Neural cell (in vitro differentiated cells): ENCODE measurements around the gene CDC42BPB. TPM values are rescaled to one million over a fixed set of nuclear protein-coding genes. Genes with fewer than 3 reads are reported as not detected.

Experiments used
- H2AFZ ChIP-seq: fragments of 200-600, 300-800 bp; sonication (generic), shearing (Covaris generic); 2 replicates; pipeline ENCODE4 v1.6.0; 2014; ENCODE audit warnings: low read depth, mild to moderate bottlenecking, antibody characterized with exemption, low read length, moderate library complexity
- H3F3A ChIP-seq: fragments of 200-600 bp; shearing (Covaris generic); 2 replicates; pipeline ENCODE4 v1.6.1; 2016; ENCODE audit warnings: mild to moderate bottlenecking, moderate library complexity, mixed read lengths, antibody characterized with exemption, low read length; ENCODE audit not compliant: insufficient read depth, poor library complexity, severe bottlenecking
- H3K27ac ChIP-seq: fragments of 200-600, 300-800 bp; sonication (generic), shearing (Covaris generic); 2 replicates; pipeline ENCODE4 v1.5.1; 2014; ENCODE audit warnings: mild to moderate bottlenecking, low read length, moderate library complexity
- H3K27me3 ChIP-seq: fragments of 300-800, 200-600 bp; sonication (generic), shearing (Covaris generic); 2 replicates; pipeline ENCODE4 v1.6.0; 2014; ENCODE audit warnings: mild to moderate bottlenecking, low read depth, low read length, moderate library complexity; ENCODE audit not compliant: insufficient read depth
- H3K36me3 ChIP-seq: fragments of 300-800, 200-600 bp; sonication (generic), shearing (Covaris generic); 2 replicates; pipeline ENCODE4 v1.5.1; 2014; ENCODE audit warnings: mild to moderate bottlenecking, antibody characterized with exemption, low read length, moderate library complexity; ENCODE audit not compliant: insufficient read depth
- H3K4me2 ChIP-seq: fragments of 300-800, 200-600 bp; sonication (generic), shearing (Covaris generic); 2 replicates; pipeline ENCODE4 v1.6.0; 2014; ENCODE audit warnings: mild to moderate bottlenecking, low read length
- H3K4me3 ChIP-seq: fragments of 300-800, 200-600 bp; sonication (generic), shearing (Covaris generic); 2 replicates; pipeline ENCODE4 v1.5.1; 2014; ENCODE audit warnings: mild to moderate bottlenecking, low read length, moderate library complexity
- H3K79me2 ChIP-seq: fragments of 200-600 bp; shearing (Covaris generic); replicated peaks from 2 replicates; pipeline ENCODE4 v1.6.0; 2014; ENCODE audit warnings: mild to moderate bottlenecking, low read length, moderate library complexity; ENCODE audit not compliant: insufficient read depth
- H3K9ac ChIP-seq: fragments of 300-800, 200-600 bp; sonication (generic), shearing (Covaris generic); 2 replicates; pipeline ENCODE4 v1.6.1; 2016; ENCODE audit warnings: mild to moderate bottlenecking, low read length, mixed read lengths
- H3K9me2 ChIP-seq: fragments of 200-600 bp; shearing (Covaris generic); 2 replicates; pipeline ENCODE4 v1.6.1; 2016; ENCODE audit warnings: mild to moderate bottlenecking, low read length, mixed read lengths; ENCODE audit not compliant: insufficient read depth
- H3K9me3 ChIP-seq: fragments of 200-600, 300-800 bp; sonication (generic), shearing (Covaris generic); 2 replicates; pipeline ENCODE4 v1.6.1; 2016; ENCODE audit warnings: mild to moderate bottlenecking, mixed run types, low read length, moderate library complexity, mixed read lengths
- H4K20me1 ChIP-seq: fragments of 200-600 bp; shearing (Covaris generic); 2 replicates; pipeline ENCODE4 v1.6.1; 2016; ENCODE audit warnings: mild to moderate bottlenecking, mixed run types; ENCODE audit not compliant: insufficient read depth
- EP300 ChIP-seq: fragments of 450-650 bp; conservative IDR thresholded peaks from 2 replicates; pipeline ENCODE4 v1.6.1; 2014; ENCODE audit warnings: antibody characterized with exemption, mild to moderate bottlenecking, moderate library complexity; ENCODE audit not compliant: poor library complexity, severe bottlenecking
- EZH2 ChIP-seq: fragments of 200-600, 300-800 bp; shearing (Covaris generic), sonication (generic); IDR thresholded peaks from 2 replicates; pipeline ENCODE4 v1.6.1; 2014; ENCODE audit warnings: antibody characterized with exemption, low read length, borderline replicate concordance, mild to moderate bottlenecking; ENCODE audit not compliant: insufficient read depth, poor library complexity, severe bottlenecking
- MXI1 ChIP-seq: fragments of 450-650 bp; conservative IDR thresholded peaks from 2 replicates; pipeline ENCODE4 v1.6.1; 2014; ENCODE audit warnings: antibody characterized with exemption, mild to moderate bottlenecking; ENCODE audit not compliant: poor library complexity, severe bottlenecking
- POLR2AphosphoS5 ChIP-seq: IDR thresholded peaks from 2 replicates; pipeline ENCODE4 v1.6.1; 2012
- RAD21 ChIP-seq: fragments of 450-650 bp; conservative IDR thresholded peaks from 2 replicates; pipeline ENCODE4 v1.6.1; 2014; ENCODE audit warnings: antibody characterized with exemption, mild to moderate bottlenecking, moderate library complexity
- REST ChIP-seq: IDR thresholded peaks from 2 replicates; pipeline ENCODE4 v1.6.1; 2012; ENCODE audit warnings: borderline replicate concordance
- SMC3 ChIP-seq: fragments of 450-650 bp; conservative IDR thresholded peaks from 2 replicates; pipeline ENCODE4 v1.6.1; 2014; ENCODE audit warnings: antibody characterized with exemption, mild to moderate bottlenecking, moderate library complexity; ENCODE audit not compliant: poor library complexity
- TAF1 ChIP-seq: IDR thresholded peaks from 2 replicates; pipeline ENCODE4 v1.6.1; 2012; ENCODE audit warnings: low read depth
- polyA plus RNA-seq: library from polyadenylated mRNA; depleted of rRNA; stranded (reverse); fragments of >200 nt; gene quantifications from 2 replicates; pipeline ENCODE4 v1.2.3, GENCODE V29; 2014
- TF ChIP-seq, protein P1 (sequence below): fragments of 450-650 bp; IDR thresholded peaks from 2 replicates; pipeline ENCODE4 v1.5.1; 2014; ENCODE audit warnings: antibody characterized with exemption, mild to moderate bottlenecking, moderate library complexity; ENCODE audit not compliant: poor library complexity, severe bottlenecking

Gene CDC42BPB
- polyA plus RNA-seq, 1 donor from 2014 or later, result 43.8 TPM

GRCh38 chr14:102889615-102890014 is 167.7 kb downstream of the CDC42BPB start:
- Histone ChIP-seq H3K9ac (no peak overlapping the region), H3K9me2 (no peaks in the 10 kb centered on the region), H2AFZ (no peak overlapping the region), H3K4me2 (no peak overlapping the region), H3K27ac (no peak overlapping the region), H3K27me3 (no peaks in the 10 kb centered on the region), H3K79me2 (no peaks in the 10 kb centered on the region), H3K9me3 (no peaks in the 10 kb centered on the region), H3F3A (no peaks in the 10 kb centered on the region), H3K36me3 (peaks cover 3% of the 10 kb centered on the region), H4K20me1 (no peaks in the 10 kb centered on the region), H3K4me3 (no peak overlapping the region)
- no peak for TF ChIP-seq MXI1
- TF ChIP-seq TAF1, result no peak
- no peak for TF ChIP-seq RAD21
- TF ChIP-seq, protein P1, sequence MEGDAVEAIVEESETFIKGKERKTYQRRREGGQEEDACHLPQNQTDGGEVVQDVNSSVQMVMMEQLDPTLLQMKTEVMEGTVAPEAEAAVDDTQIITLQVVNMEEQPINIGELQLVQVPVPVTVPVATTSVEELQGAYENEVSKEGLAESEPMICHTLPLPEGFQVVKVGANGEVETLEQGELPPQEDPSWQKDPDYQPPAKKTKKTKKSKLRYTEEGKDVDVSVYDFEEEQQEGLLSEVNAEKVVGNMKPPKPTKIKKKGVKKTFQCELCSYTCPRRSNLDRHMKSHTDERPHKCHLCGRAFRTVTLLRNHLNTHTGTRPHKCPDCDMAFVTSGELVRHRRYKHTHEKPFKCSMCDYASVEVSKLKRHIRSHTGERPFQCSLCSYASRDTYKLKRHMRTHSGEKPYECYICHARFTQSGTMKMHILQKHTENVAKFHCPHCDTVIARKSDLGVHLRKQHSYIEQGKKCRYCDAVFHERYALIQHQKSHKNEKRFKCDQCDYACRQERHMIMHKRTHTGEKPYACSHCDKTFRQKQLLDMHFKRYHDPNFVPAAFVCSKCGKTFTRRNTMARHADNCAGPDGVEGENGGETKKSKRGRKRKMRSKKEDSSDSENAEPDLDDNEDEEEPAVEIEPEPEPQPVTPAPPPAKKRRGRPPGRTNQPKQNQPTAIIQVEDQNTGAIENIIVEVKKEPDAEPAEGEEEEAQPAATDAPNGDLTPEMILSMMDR, result no peak
- no peak for TF ChIP-seq EZH2
- no peak for TF ChIP-seq SMC3
- no peak for TF ChIP-seq EP300
- no peak for TF ChIP-seq REST
- no peak for TF ChIP-seq POLR2AphosphoS5

GRCh38 chr14:102888748-102889147 is 168.6 kb downstream of the CDC42BPB start:
- Histone ChIP-seq H3K9ac (no peak overlapping the region), H3K27me3 (no peaks in the 10 kb centered on the region), H3K79me2 (no peaks in the 10 kb centered on the region), H4K20me1 (no peaks in the 10 kb centered on the region), H3K27ac (no peak overlapping the region), H3K4me3 (no peak overlapping the region), H3K9me3 (no peaks in the 10 kb centered on the region), H3K4me2 (no peak overlapping the region), H2AFZ (no peak overlapping the region), H3K9me2 (no peaks in the 10 kb centered on the region), H3F3A (no peaks in the 10 kb centered on the region), H3K36me3 (peaks cover 3% of the 10 kb centered on the region)
- TF ChIP-seq REST, result no peak
